Iris pigment epithelial cell (primary cell): ENCODE data around the gene PRDX5.
"Not testable (repeated sequence)": the region's sequence is repeated elsewhere in the genome, so short reads cannot be mapped to it uniquely, and the experiment has no call there.

ENCODE experiments used
- DNase-seq: peaks from one replicate; pipeline ENCODE4 v3.0.0-alpha.2; 2011; ENCODE audit warnings: low read depth

The PRDX5 gene

DNA sequence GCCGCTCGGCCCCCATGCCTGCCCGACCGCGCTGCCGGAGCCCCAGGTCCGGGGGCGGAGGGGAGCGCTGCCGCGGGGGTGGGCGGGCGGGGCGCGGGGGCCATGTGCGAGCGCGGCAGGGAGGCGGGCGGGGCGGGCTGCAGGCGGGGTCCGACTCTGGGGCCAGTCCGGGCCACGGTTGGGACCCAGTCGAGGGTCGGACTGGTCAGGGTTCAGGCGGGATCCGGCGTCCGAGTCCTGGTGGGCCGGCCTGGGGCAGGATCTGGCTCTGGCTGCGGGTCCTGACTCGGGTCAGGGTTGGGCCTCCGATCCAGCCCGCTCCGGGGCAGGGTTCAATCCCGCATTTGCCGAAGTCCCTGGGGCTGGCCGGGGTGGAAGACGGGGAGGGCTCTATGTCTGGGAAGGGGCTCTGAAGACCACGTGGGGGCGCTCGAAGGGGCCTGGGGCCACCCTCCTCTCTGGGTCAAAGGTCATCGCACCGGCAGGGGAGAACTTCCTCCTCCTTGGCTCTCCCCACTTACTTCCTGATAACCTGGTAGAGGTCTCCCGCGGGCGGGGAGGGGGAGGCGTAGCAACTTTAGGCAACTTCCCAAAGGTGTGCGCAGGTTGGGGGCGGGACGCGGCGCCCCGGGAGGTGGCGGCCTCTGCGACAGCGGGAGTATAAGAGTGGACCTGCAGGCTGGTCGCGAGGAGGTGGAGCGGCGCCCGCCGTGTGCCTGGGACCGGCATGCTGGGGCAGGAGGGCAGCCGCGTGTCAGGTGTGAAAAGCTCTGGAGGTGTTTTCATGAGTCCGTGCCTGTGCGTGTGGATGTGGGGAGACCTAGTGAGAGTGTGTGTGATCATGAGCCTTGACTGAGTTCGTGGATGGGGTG, 12.0 kb upstream of the PRDX5 start:
- DNase-seq, result no peak

DNA sequence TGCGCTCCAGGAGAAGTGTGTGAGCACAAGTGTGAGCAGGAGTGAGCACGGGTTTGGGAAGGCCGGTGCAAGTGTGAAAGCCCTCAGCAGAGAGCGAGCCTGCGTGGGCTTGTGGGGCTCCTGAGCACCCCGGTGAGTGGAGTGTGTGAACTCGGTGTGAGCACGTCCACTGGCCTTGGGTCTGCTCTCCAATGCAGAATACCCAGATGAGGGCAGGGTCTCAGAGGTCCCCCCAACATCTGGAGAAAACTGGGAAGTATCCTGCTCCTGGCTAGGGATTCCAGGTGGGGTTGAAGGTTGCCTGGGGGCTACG, 11.4 kb upstream of the PRDX5 start:
- no peak for DNase-seq

DNA sequence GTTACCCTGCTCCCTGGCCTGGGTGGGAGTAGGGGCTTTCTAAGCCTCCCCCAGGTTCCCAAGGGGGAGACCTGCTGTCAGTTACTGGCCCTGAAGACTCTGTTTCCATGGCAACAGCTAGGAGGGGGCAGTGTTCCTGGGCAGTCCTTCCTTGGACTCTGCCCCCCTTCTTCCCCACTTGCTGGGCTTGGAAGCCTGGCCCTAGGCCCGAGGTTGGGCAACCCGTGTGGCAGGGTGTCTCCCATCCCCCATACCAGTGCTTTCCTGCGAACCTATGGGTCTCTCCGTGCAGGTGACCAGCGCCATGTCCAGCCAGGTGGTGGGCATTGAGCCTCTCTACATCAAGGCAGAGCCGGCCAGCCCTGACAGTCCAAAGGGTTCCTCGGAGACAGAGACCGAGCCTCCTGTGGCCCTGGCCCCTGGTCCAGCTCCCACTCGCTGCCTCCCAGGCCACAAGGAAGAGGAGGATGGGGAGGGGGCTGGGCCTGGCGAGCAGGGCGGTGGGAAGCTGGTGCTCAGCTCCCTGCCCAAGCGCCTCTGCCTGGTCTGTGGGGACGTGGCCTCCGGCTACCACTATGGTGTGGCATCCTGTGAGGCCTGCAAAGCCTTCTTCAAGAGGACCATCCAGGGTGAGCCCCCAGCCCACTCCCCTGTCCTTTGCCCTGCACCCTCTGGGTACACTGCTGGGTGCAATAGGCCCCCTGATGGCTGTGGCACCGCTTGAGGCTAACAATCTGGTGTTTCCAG, 10.9 kb upstream of the PRDX5 start:
- DNase-seq, result no peak

DNA sequence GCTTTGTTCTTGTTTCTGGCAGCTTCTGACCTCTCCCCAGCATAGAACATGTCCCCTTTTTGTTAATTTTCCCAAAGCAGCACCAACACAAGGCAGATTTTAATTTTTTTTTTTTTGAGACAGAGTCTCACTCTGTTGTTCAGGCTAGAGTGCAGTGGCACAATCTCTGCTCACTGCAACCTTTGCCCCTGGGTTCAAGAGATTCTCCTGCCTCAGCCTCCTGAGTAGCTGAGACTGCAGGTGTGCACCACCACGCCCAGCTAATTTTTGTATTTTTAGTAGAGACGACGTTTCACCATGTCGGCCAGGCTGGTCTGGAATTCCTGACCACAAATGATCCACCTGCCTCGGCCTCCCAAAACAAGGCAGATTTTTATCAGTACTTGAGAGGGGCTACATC, 10.1 kb upstream of the PRDX5 start:
- DNase-seq, result not testable (repeated sequence)

DNA sequence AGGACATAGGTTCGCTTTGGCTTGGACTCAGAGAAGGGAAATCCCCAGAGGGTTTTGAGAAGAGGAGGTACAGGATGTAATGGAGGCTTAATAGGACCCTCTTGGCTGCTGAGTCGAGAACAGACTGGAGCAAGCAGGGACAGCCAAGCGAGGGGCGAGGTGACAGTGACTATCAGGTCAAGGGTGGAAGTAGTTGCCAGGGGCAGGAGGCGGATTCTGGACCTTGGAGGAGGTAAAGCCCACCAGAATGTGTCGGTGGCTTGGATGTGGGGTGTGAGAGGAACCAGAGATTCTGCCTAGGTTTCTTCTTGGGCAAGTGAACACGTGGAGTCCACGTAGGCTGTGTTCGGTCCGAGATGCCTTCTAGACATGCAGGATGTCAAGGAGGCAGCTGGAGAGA, 5.0 kb upstream of the PRDX5 start:
- no peak for DNase-seq

DNA sequence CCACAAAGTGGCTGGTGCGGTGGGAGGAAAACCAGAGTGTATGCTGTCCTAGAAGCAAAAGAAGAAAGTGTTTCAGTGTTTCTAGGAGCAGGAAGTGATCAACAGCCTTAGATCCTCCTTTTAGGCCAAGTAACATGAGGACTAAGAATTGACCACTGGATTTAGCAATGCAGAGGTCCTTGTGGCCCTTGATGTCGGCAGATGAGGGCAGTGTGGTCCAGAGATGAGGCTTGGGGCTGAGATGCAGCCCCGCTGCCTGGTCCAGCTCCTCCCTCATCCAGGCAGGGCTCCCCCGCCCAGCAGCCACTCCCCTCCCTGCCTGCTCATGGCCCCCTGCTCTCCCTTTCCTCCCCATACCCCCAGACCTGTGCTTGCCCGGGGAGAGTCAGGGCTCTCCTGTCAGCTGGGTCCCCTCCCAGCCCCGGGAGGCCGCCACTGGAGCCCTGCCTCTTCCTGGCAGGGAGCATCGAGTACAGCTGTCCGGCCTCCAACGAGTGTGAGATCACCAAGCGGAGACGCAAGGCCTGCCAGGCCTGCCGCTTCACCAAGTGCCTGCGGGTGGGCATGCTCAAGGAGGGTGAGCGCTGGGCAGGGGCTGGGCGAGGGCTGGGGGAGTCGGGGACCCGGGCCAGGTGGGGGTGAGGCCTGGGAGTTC, 4.3 kb upstream of the PRDX5 start:
- no peak for DNase-seq

DNA sequence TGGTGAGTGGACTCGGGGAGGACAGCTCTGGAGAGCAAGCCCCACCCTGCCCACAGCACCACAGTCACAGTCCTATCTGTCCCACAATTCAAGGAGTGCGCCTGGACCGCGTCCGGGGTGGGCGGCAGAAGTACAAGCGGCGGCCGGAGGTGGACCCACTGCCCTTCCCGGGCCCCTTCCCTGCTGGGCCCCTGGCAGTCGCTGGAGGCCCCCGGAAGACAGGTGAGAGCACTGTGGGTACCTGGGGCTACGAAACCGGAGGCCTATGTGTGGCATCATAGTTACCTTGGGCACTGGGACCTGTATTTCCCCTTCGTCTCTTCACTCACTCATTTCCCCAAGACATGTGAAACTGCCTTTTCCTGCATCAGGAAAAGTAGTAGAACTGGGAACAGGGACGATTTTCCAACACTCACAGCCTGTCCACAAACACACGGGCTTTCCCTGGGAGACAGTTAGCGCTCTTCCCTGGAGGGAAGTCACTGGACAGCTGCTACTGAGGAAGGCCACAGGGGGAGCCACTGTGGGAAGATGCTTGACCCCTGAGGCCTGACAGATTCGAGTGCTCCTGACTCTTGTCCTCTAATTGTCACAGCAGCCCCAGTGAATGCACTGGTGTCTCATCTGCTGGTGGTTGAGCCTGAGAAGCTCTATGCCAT, 3.6 kb upstream of the PRDX5 start:
- no peak for DNase-seq

DNA sequence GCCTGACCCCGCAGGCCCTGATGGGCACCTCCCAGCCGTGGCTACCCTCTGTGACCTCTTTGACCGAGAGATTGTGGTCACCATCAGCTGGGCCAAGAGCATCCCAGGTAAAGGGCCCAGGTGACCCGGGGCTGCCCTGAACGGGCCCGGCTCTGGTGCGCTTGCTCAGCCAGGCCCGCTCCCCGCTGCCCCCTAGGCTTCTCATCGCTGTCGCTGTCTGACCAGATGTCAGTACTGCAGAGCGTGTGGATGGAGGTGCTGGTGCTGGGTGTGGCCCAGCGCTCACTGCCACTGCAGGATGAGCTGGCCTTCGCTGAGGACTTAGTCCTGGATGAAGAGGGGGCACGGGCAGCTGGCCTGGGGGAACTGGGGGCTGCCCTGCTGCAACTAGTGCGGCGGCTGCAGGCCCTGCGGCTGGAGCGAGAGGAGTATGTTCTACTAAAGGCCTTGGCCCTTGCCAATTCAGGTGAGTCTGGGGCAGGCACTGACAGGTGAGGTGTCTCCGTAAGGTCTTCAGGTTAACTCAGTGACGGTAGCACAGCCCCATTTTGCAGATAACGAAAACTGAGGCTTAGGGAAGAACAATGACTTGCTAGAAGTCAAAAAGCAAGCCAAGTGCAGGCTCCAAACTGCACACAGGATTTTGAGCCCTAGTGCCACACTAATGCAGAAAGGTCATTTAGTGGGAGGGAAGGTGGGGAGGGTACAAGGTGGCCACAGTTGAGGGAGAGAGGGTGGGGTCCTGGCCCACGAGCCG, 2.9 kb upstream of the PRDX5 start:
- DNase-seq, result no peak

DNA sequence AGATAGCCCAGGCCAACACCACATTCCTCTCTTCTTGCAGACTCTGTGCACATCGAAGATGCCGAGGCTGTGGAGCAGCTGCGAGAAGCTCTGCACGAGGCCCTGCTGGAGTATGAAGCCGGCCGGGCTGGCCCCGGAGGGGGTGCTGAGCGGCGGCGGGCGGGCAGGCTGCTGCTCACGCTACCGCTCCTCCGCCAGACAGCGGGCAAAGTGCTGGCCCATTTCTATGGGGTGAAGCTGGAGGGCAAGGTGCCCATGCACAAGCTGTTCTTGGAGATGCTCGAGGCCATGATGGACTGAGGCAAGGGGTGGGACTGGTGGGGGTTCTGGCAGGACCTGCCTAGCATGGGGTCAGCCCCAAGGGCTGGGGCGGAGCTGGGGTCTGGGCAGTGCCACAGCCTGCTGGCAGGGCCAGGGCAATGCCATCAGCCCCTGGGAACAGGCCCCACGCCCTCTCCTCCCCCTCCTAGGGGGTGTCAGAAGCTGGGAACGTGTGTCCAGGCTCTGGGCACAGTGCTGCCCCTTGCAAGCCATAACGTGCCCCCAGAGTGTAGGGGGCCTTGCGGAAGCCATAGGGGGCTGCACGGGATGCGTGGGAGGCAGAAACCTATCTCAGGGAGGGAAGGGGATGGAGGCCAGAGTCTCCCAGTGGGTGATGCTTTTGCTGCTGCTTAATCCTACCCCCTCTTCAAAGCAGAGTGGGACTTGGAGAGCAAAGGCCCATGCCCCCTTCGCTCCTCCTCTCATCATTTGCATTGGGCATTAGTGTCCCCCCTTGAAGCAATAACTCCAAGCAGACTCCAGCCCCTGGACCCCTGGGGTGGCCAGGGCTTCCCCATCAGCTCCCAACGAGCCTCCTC, 2.0 kb upstream of the PRDX5 start:
- DNase-seq, result not testable (repeated sequence)

DNA sequence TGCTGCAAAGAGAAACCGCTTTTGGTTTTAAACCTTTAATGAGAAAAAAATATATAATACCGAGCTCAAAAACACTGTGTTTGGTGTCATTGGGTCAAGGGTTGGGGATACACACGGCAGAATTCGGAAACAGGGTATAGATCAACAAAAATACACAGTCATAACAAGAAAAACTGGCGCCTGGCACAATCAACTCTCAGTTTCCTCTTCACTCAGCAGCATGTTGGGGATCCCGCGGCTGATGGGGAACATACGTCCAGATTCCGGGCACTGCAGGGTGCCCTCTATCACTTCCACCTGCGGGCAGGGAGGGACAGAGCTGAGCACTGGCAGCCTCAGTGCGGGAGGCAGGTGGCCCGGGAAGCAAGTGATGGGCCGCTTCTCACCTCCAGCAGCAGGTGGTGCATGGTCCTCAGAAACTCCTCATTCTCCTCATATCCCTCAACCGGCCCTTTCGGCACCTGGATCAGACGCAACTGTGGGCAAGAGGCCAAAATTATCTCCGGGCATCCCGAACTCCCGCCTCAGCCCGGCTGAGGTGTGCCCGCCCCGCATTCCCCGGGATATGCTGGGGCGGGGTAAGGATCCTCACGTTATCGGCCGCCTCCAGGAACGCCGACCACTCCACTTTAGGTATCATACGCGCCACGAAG, 1.1 kb upstream of the PRDX5 start:
- DNase-seq, result no peak

DNA sequence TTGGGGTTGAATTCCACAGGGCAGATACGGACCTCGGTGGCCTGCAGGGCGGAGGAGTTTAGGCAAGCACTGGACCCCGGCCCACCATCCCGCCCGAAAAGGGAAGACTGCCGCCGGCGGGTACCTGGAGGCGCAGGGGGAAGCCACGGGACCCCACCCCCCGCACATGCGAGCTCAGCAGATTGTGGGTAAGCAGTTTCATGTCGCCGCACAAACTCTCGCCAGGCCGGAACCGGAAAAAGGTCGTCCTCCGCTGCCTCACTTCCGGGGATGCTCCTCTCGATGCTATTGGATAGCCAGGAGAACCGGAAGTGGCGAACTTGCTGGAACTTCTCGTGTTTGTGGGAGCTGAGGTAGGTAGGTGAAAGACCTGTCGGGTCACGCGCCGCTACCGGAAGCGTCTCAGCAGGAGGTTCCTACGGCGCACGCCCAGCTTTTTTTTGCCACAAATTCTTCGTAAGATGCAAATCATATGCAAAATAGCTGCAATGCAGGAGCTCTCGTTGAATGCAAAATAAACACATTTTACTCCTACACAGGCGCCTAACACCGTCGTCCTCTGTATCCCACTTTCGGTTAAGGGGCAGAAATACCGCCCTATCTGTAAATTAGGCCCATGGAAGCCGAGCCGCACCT, 478 bp upstream of the PRDX5 start, which contains the start of gene TRMT112:
Gene TRMT112, minus strand, starts transcription at position 235 of the 636 bp plus-strand sequence. Its CDS starts 33 bp downstream, at position 202.
- DNase-seq, result peak; percentile 98

DNA sequence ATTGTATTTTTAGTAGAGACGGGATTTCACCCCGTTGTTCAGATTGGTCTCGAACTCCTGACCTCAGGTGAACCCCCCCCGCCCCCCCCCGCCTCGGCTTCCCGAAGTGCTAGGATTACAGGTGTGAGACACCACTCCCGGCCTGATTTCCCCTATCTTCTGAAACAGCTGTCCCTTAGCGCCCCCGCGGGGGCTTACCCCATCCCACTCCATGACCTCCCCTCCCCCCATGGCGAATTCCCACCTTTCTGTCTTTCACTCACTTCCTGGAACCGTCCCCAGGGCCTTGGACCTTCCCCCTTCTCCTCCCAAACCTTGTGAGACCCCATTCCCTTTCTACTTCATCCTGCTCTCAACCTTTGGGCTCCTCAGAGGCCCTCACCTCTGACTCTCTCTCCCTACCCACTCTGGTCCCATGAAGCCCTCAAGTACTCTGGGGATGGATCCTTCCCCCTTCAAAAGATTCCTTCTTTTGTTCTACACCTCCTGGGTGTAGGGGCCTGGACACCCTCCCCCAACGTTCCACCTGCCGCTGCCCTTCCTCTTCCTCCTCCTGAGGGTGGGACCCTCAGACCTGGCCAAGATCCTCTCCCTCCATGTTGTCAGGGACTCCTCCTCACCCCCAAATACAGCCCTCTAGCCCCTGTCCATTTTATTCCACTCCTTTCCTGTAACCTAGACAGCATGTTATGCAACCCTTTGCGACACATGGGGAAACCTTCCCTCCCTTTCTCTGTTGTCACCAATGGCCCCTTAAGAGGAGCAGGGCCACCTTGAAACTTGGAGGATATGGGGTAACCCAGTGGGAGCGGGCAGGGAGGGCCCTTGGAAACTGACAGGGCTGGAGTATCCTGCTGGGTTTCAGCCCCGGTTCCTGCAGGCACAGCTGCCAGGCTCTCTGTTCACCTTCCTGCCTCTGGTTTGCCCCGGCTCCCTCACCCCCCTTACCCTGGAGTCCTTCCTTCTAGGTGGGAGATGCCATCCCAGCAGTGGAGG, 1.1 kb downstream of the PRDX5 start:
- no peak for DNase-seq

DNA sequence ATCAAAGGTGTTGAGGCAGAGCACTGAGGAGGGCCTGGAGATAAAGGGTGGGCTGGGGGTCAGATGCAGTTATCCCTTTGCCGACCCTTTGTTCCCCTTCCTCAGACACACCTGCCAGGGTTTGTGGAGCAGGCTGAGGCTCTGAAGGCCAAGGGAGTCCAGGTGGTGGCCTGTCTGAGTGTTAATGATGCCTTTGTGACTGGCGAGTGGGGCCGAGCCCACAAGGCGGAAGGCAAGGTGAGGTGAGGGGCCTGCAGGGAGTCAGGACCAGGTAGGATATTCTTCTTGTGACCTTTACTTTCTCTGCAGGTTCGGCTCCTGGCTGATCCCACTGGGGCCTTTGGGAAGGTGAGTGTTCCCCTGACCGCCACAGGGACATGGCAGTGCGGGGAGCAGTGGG, 2.6 kb downstream of the PRDX5 start:
- DNase-seq, result no peak

DNA sequence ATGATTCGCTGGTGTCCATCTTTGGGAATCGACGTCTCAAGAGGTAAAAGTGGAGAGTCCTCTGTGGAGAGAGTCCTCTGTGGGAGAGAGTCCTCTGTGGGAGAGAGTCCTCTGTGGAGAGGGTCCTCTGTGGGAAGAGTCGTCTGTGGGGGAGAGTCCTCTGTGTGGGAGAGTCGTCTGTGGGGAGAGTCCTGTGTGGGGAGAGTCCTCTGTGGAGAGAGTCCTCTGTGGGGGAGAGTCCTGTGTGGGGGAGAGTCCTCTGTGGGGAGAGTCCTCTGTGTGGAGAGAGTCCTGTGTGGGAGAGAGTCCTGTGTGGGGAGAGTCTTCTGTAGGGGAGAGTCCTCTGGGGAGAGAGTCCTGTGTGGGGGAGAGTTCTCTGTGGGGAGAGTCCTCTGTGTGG, 3.1 kb downstream of the PRDX5 start:
- no peak for DNase-seq

DNA sequence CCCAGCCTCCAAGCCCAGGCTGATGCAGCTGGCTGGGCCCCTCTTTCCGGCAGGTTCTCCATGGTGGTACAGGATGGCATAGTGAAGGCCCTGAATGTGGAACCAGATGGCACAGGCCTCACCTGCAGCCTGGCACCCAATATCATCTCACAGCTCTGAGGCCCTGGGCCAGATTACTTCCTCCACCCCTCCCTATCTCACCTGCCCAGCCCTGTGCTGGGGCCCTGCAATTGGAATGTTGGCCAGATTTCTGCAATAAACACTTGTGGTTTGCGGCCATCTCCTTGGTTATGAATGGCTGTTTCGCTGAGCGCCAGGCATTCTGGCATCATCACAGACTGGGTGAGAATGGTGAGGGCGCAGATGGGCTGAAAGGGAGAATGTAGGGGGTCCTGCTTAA, 3.6 kb downstream of the PRDX5 start:
- DNase-seq, result no peak

DNA sequence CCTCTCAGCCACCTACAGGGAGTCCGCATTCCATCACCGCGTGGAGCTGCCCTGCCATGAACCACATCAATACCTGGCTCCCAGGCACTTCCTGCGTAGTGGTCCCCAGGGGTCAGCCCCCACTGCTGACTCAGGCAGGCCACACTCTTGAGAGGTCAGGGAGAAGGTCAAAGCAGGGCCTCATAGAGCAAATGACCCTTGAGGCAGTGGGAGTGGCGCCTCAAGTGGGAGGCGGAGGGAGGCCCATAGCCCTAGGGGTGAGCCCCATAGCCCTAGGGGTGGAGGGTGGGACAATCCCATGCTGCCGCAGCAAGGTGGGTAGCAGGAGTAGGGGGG, 5.0 kb downstream of the PRDX5 start:
- no peak for DNase-seq

DNA sequence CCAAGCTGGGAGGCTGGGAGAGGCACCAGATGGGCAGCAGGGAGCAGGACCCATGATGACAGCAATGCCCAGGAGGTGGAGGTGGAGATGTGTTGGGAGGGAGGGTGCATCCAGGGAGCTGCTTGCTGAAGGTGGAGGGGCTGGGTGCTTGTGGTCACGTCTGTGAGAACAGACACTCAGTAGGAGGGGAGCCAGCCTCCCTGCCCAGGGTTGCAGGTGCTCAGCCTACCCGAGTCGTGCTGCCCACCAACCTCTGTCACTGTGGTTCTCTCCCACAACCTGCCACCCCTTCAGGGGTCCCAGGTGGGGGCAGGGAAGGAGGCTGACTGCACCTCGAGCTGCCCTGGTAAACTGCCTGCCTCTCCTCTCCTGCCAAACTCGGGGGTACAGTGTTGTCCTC, 5.5 kb downstream of the PRDX5 start:
- DNase-seq, result no peak

DNA sequence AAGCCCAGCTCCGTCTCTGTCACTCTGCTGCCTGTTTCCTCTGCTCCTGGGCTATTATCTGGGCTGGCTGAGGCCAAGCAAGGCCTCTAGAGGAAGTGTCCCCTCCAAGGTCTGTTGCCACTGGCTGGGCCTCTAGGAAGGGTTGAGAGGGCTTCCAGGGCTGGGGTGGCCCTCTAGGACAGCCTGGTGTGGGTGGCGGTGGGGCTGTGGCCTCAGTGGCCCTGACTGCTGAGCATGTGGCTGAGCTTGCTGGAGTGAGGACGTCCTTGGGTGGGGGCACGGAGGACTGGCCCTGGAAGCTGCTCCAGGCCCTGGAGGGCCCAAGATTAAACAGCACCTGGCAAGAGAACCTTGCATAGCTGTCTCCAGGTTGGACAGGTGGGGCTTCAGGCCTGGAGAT, 6.1 kb downstream of the PRDX5 start:
- not testable (repeated sequence) for DNase-seq
